LNCAP (cell line): Measurements from ENCODE around the gene RPL32.

Experiments
- CTCF ChIP-seq: fragments of 450-650 bp; IDR thresholded peaks from 2 replicates; pipeline ENCODE4 v1.5.1; 2017; ENCODE audit warnings: mild to moderate bottlenecking

Gene RPL32

GRCh38 chr3:12797124-12797891 lies 44.1 kb downstream of the RPL32 start:
- no peak for TF ChIP-seq CTCF

- no peak for TF ChIP-seq CTCF
These were observed 44.9 kb downstream of the RPL32 start, which contains the start of gene CAND2 for GRCh38 chr3:12796171-12797123. CAND2 (plus strand) TSS chr3:12796680; CDS start chr3:12796721, 41 bp downstream.

- TF ChIP-seq CTCF = no peak
These were observed 47.7 kb downstream of the RPL32 start for GRCh38 chr3:12793701-12794100.

GRCh38 chr3:12791430-12791829 lies 49.9 kb downstream of the RPL32 start:
- no peak for TF ChIP-seq CTCF

- 0 out of 2 replicates have a peak, but pooled peaks have one; percentile 7 for TF ChIP-seq CTCF
These were observed 54.0 kb downstream of the RPL32 start for GRCh38 chr3:12787346-12787745.

GRCh38 chr3:12785096-12785495 lies 56.3 kb downstream of the RPL32 start:
- TF ChIP-seq CTCF = no peak
